Measurements from ENCODE around the gene BDKRB2.

Gene BDKRB2

DNA sequence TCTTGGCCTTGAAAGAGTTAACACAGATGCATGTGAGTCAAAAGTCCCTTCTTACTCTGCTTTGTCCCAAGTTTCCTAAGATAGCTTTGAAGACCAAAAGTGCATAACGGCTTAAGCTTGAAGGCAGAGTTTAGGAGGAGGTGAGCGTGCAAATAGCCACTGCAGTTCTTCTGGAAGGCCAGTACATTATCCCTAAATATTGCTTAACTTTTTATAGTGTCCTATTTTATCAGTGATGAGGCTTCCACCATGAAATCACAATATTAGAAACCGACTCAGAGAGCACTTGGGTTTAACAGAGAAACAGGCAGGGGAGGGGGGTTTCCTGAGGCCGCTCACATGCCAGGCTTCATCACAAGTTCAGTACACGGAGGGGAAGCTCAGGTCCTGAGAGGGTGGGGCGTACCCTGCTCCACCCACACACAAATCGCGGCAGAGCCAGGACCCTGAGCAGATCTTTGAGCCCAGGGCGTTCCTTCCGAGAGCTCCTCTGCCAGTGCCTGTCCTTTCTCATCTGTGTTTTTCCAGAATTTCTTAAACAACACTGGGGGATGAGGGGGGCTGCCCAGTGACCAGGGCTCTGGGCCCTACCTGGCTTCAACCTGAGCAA is 26.8 kb upstream of the BDKRB2 start:
- no peak for DNase-seq

GRCh38 chr14:96178461-96179321 is 25.9 kb upstream of the BDKRB2 start:
- DNase-seq = no peak

GRCh38 chr14:96180043-96180874 is 24.4 kb upstream of the BDKRB2 start:
- DNase-seq = no peak

GRCh38 chr14:96181186-96182056 is 23.2 kb upstream of the BDKRB2 start:
- no peak for DNase-seq

- DNase-seq = no peak
These were observed 22.1 kb upstream of the BDKRB2 start for GRCh38 chr14:96182546-96182945.

GRCh38 chr14:96184737-96185136 is 19.9 kb upstream of the BDKRB2 start:
- DNase-seq = peak; percentile 31

DNA sequence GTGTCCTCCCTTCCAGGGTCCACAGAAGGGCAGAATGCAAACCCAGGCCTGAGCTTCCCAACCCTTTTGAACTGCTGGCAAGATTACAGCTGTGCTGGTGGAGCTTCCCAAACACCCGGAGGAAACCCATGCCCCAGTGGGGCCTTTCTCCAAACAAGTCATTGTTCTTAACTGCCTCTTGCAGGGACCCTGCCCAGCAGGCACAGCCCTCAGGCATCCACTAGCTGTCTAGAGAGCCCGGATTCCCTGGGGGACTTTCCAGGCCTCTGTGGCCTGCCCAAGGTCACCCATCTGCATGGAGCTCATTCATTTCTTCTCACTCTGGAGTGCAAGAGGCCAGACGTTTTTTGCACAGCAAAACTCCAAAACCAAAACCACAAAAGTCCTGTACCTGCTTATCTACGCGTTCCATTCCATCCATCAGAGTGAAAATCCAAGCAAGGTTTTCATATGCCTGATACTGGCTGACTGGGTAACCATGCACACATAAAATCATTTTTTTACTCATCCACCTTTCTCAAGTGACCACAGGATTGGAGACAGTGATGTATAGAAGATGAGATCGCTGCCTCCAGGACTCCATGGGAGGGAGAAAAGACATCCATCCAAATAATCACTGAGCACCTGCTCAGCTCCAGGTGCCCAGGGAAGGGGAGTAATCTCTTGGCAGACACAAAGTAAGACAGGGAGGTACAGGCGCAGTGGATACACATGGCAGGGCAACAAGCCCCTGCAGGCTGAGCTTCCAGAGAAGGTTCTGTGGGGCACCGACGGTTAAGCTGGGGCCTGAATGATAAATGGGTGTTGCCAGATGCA is 17.2 kb upstream of the BDKRB2 start:
- DNase-seq = no peak

GRCh38 chr14:96189281-96189711 is 15.3 kb upstream of the BDKRB2 start:
- DNase-seq = peak; percentile 81

GRCh38 chr14:96191353-96191752 is 13.3 kb upstream of the BDKRB2 start:
- DNase-seq = no peak

DNA sequence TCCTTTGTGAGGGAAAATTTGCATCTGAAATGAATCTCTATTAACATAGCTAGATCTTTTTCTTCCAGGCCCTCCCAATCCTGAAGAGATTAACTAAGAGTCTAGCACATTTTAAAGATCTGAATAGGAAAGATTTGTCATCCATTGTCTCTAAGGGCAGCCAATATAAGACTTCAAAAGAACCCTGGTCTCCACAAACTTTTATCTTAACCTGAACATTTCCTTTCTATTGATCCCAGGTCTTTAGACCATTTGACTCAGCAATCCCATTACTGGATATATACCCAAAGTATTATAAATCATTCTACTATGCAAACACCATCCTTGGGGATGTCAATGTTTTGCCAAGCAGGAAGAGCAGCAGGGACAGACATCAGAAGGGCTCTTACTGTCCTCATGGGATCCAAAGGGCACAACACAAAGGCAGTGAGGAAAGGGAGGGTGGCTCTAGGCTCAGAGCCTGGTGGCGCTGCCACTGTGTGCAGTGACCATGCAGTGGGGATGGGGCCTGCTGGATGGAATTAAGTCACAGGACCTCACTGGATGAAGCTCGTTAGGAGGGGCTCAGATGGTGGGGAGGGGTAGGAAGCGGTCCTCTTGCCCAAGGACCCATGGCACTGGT is 12.7 kb upstream of the BDKRB2 start:
- no peak for DNase-seq

DNA sequence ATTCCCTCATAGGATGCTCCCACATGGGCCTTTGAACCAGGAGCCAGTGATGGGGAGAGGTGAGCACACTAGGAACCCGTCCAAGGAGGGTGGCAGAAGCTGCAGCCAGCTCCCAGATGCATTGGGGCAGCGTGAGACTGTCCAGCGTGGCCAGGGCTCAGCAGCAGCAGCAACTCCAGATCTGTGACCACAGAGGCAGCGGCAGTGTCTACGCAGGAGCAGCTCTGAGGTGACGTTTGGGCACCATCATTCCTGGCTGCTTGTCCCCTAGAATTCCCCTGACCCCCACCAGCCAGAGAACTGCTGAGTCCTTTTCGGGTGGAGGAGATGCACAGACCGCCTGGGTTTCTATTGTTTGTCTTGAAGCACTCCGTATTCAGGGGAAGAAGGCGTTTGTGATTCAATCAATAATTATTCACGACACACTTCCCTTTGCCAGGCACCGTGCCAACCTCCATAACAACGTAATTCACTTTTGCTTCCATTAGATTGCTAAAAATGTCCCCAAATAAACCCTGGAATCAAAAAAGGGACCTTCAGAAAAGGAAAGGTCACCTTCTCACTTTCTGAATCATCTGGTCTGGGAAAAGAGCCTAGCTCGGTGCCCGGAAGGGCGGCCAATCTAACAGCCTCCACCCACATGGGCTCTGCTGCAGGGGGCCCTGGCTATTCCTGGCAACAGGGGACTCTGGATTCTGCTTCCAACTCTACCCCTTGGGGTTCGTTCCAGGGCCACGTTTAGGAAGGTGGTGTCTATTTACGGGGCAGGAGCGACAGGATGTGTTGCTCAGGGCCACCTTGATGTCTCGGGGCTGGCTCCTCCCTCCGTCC is 11.4 kb upstream of the BDKRB2 start:
- no peak for DNase-seq

DNA sequence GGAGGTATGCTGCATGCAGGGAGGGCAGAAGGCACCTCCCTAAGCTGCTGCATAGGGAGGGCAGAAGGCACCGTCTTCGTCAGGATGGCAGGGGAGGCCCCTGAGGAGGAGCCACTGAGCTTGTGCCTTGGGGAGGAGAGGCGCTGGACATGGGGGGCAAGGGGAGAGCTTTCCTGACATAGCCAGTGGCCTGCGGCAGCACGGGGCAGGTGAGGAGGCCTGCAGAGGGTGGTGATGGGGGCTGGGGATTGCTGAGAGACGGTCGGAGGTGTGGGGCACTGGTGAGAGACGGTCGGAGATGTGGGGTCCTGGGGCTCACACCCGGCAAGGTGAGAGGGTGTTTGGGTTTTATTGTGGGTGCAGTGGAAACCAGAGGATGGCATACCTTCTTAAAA is 10.4 kb upstream of the BDKRB2 start:
- DNase-seq = no peak

DNA sequence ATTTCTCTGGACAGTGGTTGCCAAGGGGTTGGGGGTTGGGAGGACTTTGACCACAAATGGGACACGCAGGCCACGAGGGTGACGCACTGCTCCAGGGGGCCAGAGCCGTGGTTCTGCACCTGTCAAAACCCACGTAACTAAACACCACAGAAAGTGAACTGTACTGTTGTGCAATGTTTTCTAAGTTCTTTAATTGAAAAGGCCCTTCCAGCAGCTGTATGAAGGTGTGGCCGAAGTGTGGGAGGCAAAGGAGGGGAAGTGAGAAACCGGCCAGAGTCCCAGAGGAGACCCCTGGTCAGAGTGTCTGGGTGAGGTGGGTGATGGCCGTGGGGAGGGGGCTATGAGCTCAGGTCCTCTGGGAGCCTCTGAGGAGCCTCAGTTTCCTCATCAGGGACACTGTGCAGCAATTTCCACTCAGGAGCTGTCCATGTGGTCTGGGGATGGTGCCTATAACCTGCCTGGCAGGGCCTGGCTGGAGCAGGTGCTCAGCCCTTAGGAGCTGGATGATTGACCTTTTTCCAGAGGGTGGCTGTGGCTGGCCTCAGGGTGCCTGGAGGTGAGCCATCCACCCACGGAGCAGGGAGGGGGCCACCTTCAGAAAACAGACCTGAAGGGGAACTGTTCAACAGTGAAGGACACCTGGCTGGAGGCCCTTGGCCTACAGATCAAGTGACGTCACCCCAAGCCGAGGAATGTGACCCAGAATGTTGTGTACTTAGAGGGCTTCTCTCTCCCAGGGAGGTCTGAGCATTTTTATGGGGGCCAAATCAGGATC is 9.8 kb upstream of the BDKRB2 start:
- DNase-seq = no peak

DNA sequence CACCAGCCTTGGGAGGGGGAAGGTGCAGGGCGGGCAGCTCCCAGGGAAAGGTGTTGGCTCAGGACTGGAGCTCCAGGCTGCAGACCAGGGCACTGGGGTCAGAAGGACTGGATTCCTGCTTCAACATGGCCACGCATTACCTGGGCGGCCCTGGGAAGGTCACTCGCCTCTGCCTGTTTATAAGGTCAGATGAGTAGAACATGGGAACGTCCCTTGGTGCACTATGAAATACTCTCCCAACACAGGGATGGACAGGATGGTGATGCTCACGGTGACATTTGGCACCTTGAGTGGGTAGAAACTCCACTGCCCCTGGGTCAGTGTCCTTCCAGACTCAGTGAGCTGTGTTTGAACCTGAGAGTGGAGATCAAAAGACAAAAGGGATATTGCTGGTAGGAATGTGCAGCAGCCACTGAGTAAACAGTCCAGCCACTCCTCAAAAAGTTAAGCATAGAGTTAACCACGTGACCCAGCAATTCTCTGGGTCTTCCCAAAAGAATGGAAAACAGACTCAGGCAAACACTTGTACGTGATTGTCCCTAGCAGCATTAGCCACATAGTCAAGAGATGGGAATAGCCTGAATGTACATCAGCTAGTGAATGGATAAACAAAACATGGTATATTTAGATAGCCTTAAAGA is 9.1 kb upstream of the BDKRB2 start:
- no peak for DNase-seq

- no peak for DNase-seq
These were observed 7.3 kb upstream of the BDKRB2 start for GRCh38 chr14:96197163-96197852.

DNA sequence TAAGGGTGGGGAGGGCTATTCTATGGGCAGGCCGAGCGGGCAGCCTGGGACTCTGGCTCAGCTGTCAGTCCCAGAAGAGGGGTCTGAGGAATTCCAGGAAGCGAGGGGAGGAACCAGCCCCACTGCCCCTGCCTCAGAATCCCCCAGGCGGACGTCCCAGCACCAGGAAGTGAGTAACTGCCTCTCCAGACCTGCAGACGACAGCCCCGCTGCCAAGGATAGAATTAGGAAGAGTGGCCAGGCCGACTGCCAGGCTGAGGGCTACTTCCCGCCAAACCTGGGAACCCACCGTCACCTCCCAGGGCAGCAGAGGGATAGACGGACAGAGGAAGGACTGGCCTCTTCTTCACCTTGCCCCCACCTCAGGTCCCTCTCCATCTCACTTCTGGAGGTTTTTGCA is 6.7 kb upstream of the BDKRB2 start:
- no peak for DNase-seq

GRCh38 chr14:96198430-96199130 is 6.1 kb upstream of the BDKRB2 start:
- no peak for DNase-seq

GRCh38 chr14:96201157-96201556 is 3.5 kb upstream of the BDKRB2 start:
- no peak for DNase-seq

Data from fibroblast of skin of right quadriceps (primary cell).